Keratinocyte (primary cell): Measurements from ENCODE around the gene UQCR10. TPM values are rescaled to one million over a fixed set of nuclear protein-coding genes. Genes with fewer than 3 reads are reported as not detected.

Experiments
- DNase-seq: peaks from one replicate; pipeline ENCODE4 v3.0.0-alpha.2; 2011; ENCODE audit warnings: low read depth, missing footprints, low spot score
- FAIRE-seq: peaks from 2 replicates; lab custom pipeline; 2011; peaks lifted over from hg19 to GRCh38; lab: Jason Lieb, UNC
- H2AFZ ChIP-seq: 2 replicates; pipeline ENCODE4 v1.6.0; 2012; ENCODE audit warnings: low read length, control low read depth, inconsistent platforms; ENCODE audit not compliant: control insufficient read depth
- H3K27ac ChIP-seq: 2 replicates; pipeline ENCODE4 v1.5.1; 2011; ENCODE audit warnings: low read length; ENCODE audit not compliant: control insufficient read depth, insufficient read depth
- H3K27me3 ChIP-seq: 3 replicates; pipeline ENCODE4 v1.6.0; 2011; ENCODE audit warnings: low read length; ENCODE audit not compliant: control insufficient read depth, insufficient read depth; ENCODE audit errors: extremely low read depth
- H3K36me3 ChIP-seq, 2 experiments: 2 replicates in 1 of 2; 3 replicates in 1 of 2; pipeline ENCODE4 v1.5.1; 2011; ENCODE audit warnings: low read length in 2 of 2, mild to moderate bottlenecking in 1 of 2; ENCODE audit not compliant: control insufficient read depth in 2 of 2, insufficient read depth in 2 of 2; ENCODE audit errors: extremely low read depth in 1 of 2
- H3K4me1 ChIP-seq: 3 replicates; pipeline ENCODE4 v1.5.1; 2011; ENCODE audit warnings: low read length; ENCODE audit not compliant: control insufficient read depth, insufficient read depth; ENCODE audit errors: extremely low read depth
- H3K4me2 ChIP-seq: 3 replicates; pipeline ENCODE4 v1.6.0; 2011; ENCODE audit warnings: low read depth, low read length; ENCODE audit not compliant: control insufficient read depth, insufficient read depth; ENCODE audit errors: extremely low read depth
- H3K4me3 ChIP-seq, 3 experiments: fragments of 200-600 bp in 1 of 3; sonication (generic) in 1 of 3; 2 replicates in 2 of 3; 3 replicates in 1 of 3; pipeline ENCODE4 v1.5.1; 2011 to 2016; ENCODE audit warnings: low read length in 3 of 3, mild to moderate bottlenecking in 3 of 3, control low read depth in 2 of 3, inconsistent platforms in 1 of 3, low read depth in 1 of 3, mixed read lengths in 1 of 3, mixed run types in 1 of 3, moderate library complexity in 1 of 3; ENCODE audit not compliant: control insufficient read depth in 2 of 3, insufficient read depth in 2 of 3; ENCODE audit errors: extremely low read depth in 1 of 3
- H3K79me2 ChIP-seq: 2 replicates; pipeline ENCODE4 v1.6.0; 2012; ENCODE audit warnings: low read length; ENCODE audit not compliant: control insufficient read depth, insufficient read depth
- H3K9ac ChIP-seq: 3 replicates; pipeline ENCODE4 v1.6.0; 2011; ENCODE audit warnings: low read length; ENCODE audit not compliant: control insufficient read depth, insufficient read depth; ENCODE audit errors: extremely low read depth
- H3K9me1 ChIP-seq: 3 replicates; pipeline ENCODE4 v1.6.0; 2011; ENCODE audit warnings: low read length; ENCODE audit not compliant: control insufficient read depth, insufficient read depth; ENCODE audit errors: extremely low read depth
- H3K9me3 ChIP-seq: 2 replicates; pipeline ENCODE4 v1.5.1; 2012; ENCODE audit warnings: low read depth, low read length; ENCODE audit not compliant: control insufficient read depth
- H4K20me1 ChIP-seq: 3 replicates; pipeline ENCODE4 v1.6.0; 2011; ENCODE audit warnings: low read length; ENCODE audit not compliant: control insufficient read depth, insufficient read depth; ENCODE audit errors: extremely low read depth
- CTCF ChIP-seq, 3 experiments: IDR thresholded peaks in 1 of 3; conservative IDR thresholded peaks in 1 of 3; optimal IDR thresholded peaks in 1 of 3; 2 replicates in 2 of 3; 3 replicates in 1 of 3; pipeline versions ENCODE3 to v1.5.1; 2011; ENCODE audit warnings: low read length in 3 of 3, mild to moderate bottlenecking in 3 of 3, moderate library complexity in 2 of 3, control low read depth in 1 of 3, inconsistent platforms in 1 of 3; ENCODE audit not compliant: insufficient read depth in 2 of 3; ENCODE audit errors: extremely low read depth in 1 of 3
- EZH2 ChIP-seq: IDR thresholded peaks from one replicate; pipeline ENCODE4 v1.6.1; 2012; ENCODE audit warnings: inconsistent platforms, mild to moderate bottlenecking, low read length, moderate library complexity
- dilution Hi-C: fragments of 300-500 bp; cut with MboI; formaldehyde crosslinking; loops from one replicate; pipeline ENCODE4 v1.7.0; 2020; ENCODE audit warnings: low sequenced_read_pairs; ENCODE audit not compliant: extremely low pct_ligation_motif_present
- polyA plus RNA-seq, 5 experiments: library from polyadenylated mRNA; depleted of rRNA in 3 of 5; stranded (reverse) in 3 of 5; stranded (forward) in 1 of 5; unstranded in 1 of 5; fragments of >200 nt; gene quantifications; 1 replicate in 1 of 5; 2 replicates in 3 of 5; 3 replicates in 1 of 5; pipeline versions ENCODE4 v1.2.1 to v1.2.3, GENCODE V29; 2011 to 2012; ENCODE audit warnings: missing spikeins in 2 of 5, low read depth in 1 of 5, low replicate concordance in 1 of 5

UQCR10 gene
- polyA plus RNA-seq, 1 donor (not counting 4 experiments of a cell fraction or from before 2014, with no cell fraction given), result 161 TPM

GRCh38 chr22:29734406-29734805 lies 32.8 kb upstream of the UQCR10 start:
- H4K20me1 ChIP-seq, result no peaks in the 10 kb centered on the region
- H3K79me2 ChIP-seq, result no peaks in the 10 kb centered on the region
- no peaks in the 10 kb centered on the region for H3K9me3 ChIP-seq
- H3K36me3 ChIP-seq, result peaks cover 0 to 5% of the 10 kb centered on the region in 2 experiments
- no peak overlapping the region for H3K9ac ChIP-seq
- DNase-seq (no peak), FAIRE-seq (no peak)
- no peak overlapping the region for H3K4me2 ChIP-seq
- dilution Hi-C loops, result no loop called here
- peaks cover 3% of the 10 kb centered on the region for H3K4me1 ChIP-seq
- no peak overlapping the region for H2AFZ ChIP-seq
- no peak for TF ChIP-seq CTCF (optimal IDR thresholded peaks at IDR 0.05 in 1 of 3, IDR thresholded peaks at IDR 0.05 in 1 of 3, conservative IDR thresholded peaks at IDR 0.05 in 1 of 3; ENCODE audit: extremely low read depth in 1 of 3, insufficient read depth in 2 of 3, low read length in 3 of 3)
- no peak for TF ChIP-seq EZH2
- no peak overlapping the region for H3K27ac ChIP-seq
- H3K27me3 ChIP-seq, result no peaks in the 10 kb centered on the region
- no peak overlapping the region for H3K4me3 ChIP-seq
- H3K9me1 ChIP-seq, result no peaks in the 10 kb centered on the region

DNA sequence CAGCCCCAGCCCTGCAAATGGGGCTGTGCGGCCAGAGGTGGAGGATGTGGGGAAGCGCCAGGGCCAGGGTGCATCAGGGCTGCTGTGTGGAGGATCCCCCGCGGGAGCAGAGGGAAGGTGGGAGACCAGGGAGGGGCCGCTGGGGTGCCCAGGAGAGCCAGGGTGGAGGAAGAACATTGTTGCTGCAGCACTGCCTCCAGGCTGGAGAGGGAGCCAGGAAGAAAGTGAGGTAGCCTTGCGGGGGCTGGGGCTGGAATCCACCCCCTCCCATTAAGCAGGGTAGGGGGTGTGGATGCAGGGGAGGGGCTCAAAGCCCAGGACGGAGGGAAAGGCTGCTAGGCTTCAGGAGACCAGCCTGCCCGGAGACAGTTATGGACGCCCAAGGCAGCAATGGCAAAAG lies 32.3 kb upstream of the UQCR10 start:
- DNase-seq (no peak), FAIRE-seq (no peak)
- H4K20me1 ChIP-seq, result no peaks in the 10 kb centered on the region
- dilution Hi-C loops, result no loop called here
- H3K36me3 ChIP-seq, result peaks cover 0 to 5% of the 10 kb centered on the region in 2 experiments
- H3K9me3 ChIP-seq, result no peaks in the 10 kb centered on the region
- no peak overlapping the region for H3K9ac ChIP-seq
- no peaks in the 10 kb centered on the region for H3K27me3 ChIP-seq
- H3K4me2 ChIP-seq, result no peak overlapping the region
- no peaks in the 10 kb centered on the region for H3K9me1 ChIP-seq
- TF ChIP-seq EZH2 (no peak), CTCF (optimal IDR thresholded peaks at IDR 0.05 in 1 of 3, IDR thresholded peaks at IDR 0.05 in 1 of 3, conservative IDR thresholded peaks at IDR 0.05 in 1 of 3; ENCODE audit: extremely low read depth in 1 of 3, insufficient read depth in 2 of 3, low read length in 3 of 3) (no peak)
- H3K27ac ChIP-seq, result no peak overlapping the region
- H2AFZ ChIP-seq, result no peak overlapping the region
- H3K4me1 ChIP-seq, result peaks cover 3% of the 10 kb centered on the region
- H3K4me3 ChIP-seq, result no peak overlapping the region
- no peaks in the 10 kb centered on the region for H3K79me2 ChIP-seq
